H7 (cell line): ENCODE measurements around the gene DENND1A. TPM values are rescaled to one million over a fixed set of nuclear protein-coding genes. Genes with fewer than 3 reads are reported as not detected.

Source experiments
- DNase-seq: peaks from one replicate; pipeline ENCODE4 v3.0.0; 2012
- H3K27me3 ChIP-seq: 2 replicates; pipeline ENCODE4 v1.6.0; 2011; ENCODE audit warnings: mild to moderate bottlenecking, low read length; ENCODE audit not compliant: control insufficient read depth, insufficient read depth
- H3K36me3 ChIP-seq: replicated peaks from 2 replicates; pipeline ENCODE4 v1.5.1; 2011; ENCODE audit warnings: low read length; ENCODE audit not compliant: control insufficient read depth, insufficient read depth
- H3K4me3 ChIP-seq: 2 replicates; pipeline ENCODE4 v1.5.1; 2011; ENCODE audit warnings: low read depth, mild to moderate bottlenecking, control low read depth, low read length, moderate library complexity; ENCODE audit not compliant: insufficient read depth
- total RNA-seq: library from RNA; depleted of rRNA; stranded (reverse); fragments of >200 nt; shearing (Covaris generic); gene quantifications from 2 replicates; pipeline ENCODE4 v1.2.3, GENCODE V29; 2014

The DENND1A gene
- total RNA-seq, 1 experiment from 2014 or later = 10.9 TPM

- Histone ChIP-seq H3K4me3 (no peak overlapping the region), H3K36me3 (no peaks in the 10 kb centered on the region; the same call in 1 of the 2 replicates), H3K27me3 (no peaks in the 10 kb centered on the region)
- DNase-seq = no peak
Observed at GRCh38 chr9:123423311-123423640, 506.6 kb downstream of the DENND1A start.

DNA sequence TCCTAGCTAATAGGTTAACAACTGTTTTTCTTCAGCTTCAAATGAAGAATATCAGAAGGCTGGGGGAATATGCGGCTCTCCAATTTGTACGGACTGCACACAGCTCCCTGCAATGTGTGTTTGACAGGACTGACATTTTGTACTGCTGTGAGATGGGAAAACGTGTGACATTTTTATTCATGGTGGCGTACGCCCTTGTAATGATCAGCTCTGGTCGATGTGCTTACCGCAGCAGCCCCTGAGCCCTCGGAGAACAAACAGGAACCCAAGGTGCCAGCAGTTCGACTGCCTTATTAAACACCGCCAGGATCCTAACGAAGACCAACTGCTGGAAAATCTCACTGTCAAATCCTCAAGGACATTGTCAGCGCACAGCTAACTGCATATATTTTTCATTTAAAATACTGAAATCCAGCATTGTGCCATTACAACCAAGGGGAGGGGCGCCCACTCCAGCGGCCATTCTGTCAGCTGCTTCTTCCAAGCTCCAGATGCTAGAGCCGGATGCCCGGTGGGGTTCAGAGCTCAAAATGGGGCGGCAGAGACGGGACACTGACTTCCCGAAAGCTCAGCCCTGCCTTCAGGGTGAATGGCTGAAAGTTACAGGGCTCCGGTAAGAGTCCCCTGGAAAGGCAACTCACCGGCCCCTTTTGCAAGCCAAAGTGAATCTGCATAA lies 507.2 kb downstream of the DENND1A start:
- H3K4me3 ChIP-seq = no peak overlapping the region
- no peak for DNase-seq
- H3K36me3 ChIP-seq = no peaks in the 10 kb centered on the region; the same call in 1 of the 2 replicates
- no peaks in the 10 kb centered on the region for H3K27me3 ChIP-seq

GRCh38 chr9:123421801-123422455 lies 508.0 kb downstream of the DENND1A start:
- H3K4me3 ChIP-seq = no peak overlapping the region
- no peak for DNase-seq
- H3K27me3 ChIP-seq = no peaks in the 10 kb centered on the region
- no peaks in the 10 kb centered on the region; the same call in 1 of the 2 replicates for H3K36me3 ChIP-seq

GRCh38 chr9:123421186-123421585 lies 508.7 kb downstream of the DENND1A start:
- H3K27me3 ChIP-seq = no peaks in the 10 kb centered on the region
- H3K4me3 ChIP-seq = no peak overlapping the region
- DNase-seq = no peak
- no peaks in the 10 kb centered on the region; the same call in 1 of the 2 replicates for H3K36me3 ChIP-seq

DNA sequence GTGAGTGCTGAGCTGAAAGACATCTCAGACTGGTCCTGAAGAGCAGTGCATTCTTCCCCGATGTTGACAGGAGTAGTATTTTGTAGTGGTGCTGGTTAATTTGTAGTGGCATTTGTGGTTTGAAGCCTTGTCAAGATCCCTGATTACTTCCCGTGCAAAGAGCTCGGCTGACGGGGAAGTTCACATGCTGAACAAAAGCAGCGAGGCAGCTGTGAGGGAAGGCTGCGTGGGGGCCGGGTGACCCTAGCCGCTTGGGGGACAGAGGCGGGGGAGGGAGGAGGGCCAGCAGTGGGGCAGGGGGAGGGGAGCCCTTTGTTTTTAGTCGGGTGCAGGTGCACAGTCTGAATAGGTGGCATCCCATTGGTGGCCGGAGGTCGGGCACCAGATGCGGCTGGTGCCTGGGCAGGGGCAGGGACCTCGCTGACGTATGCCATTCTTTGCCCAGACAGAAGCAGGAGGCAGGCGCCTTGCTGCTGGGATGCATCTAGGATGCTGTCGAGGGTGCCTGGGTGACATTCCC lies 509.3 kb downstream of the DENND1A start:
- DNase-seq = no peak
- no peaks in the 10 kb centered on the region for H3K27me3 ChIP-seq
- no peak overlapping the region for H3K4me3 ChIP-seq
- no peaks in the 10 kb centered on the region; the same call in 1 of the 2 replicates for H3K36me3 ChIP-seq

GRCh38 chr9:123419721-123420591 lies 510.0 kb downstream of the DENND1A start:
- no peaks in the 10 kb centered on the region; the same call in 1 of the 2 replicates for H3K36me3 ChIP-seq
- H3K27me3 ChIP-seq = no peaks in the 10 kb centered on the region
- DNase-seq = no peak
- H3K4me3 ChIP-seq = no peak overlapping the region

GRCh38 chr9:123419091-123419490 lies 510.8 kb downstream of the DENND1A start:
- H3K4me3 ChIP-seq = no peak overlapping the region
- H3K36me3 ChIP-seq = no peaks in the 10 kb centered on the region; the same call in 1 of the 2 replicates
- H3K27me3 ChIP-seq = no peaks in the 10 kb centered on the region
- DNase-seq = no peak

- Histone ChIP-seq H3K36me3 (no peaks in the 10 kb centered on the region; the same call in 1 of the 2 replicates), H3K27me3 (no peaks in the 10 kb centered on the region), H3K4me3 (no peak overlapping the region)
- no peak for DNase-seq
Observed at GRCh38 chr9:123418506-123418905, 511.4 kb downstream of the DENND1A start.

DNA sequence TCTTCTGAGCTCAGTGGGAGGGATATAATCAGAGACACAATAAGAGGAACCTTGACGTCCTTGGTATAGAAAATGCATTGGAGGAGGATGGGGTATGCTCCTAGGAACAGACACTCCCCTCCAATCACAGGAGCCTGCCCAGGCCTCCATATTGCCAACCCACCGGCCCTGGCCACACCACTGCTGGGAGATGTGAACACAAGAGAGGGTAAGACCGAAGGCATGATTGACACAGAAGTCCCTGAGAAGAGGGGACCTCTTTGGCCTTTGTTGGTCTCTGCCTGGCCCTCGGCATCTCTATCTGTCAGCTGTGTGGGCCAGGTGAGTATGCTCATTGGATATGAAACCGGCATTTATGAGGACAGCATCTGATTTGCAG lies 511.9 kb downstream of the DENND1A start:
- Histone ChIP-seq H3K4me3 (no peak overlapping the region), H3K36me3 (no peaks in the 10 kb centered on the region; the same call in 1 of the 2 replicates), H3K27me3 (no peaks in the 10 kb centered on the region)
- no peak for DNase-seq

- Histone ChIP-seq H3K4me3 (no peak overlapping the region), H3K36me3 (no peaks in the 10 kb centered on the region; the same call in 1 of the 2 replicates), H3K27me3 (no peaks in the 10 kb centered on the region)
- DNase-seq = no peak
Observed at GRCh38 chr9:123417289-123418051, 512.5 kb downstream of the DENND1A start.

- H3K27me3 ChIP-seq = no peaks in the 10 kb centered on the region
- no peak for DNase-seq
- H3K4me3 ChIP-seq = no peak overlapping the region
- no peaks in the 10 kb centered on the region; the same call in 1 of the 2 replicates for H3K36me3 ChIP-seq
Observed at GRCh38 chr9:123416176-123416575, 513.8 kb downstream of the DENND1A start.

GRCh38 chr9:123414936-123415930 lies 514.7 kb downstream of the DENND1A start:
- Histone ChIP-seq H3K27me3 (no peaks in the 10 kb centered on the region), H3K36me3 (no peaks in the 10 kb centered on the region; the same call in 1 of the 2 replicates), H3K4me3 (no peak overlapping the region)
- no peak for DNase-seq

GRCh38 chr9:123414204-123414603 lies 515.7 kb downstream of the DENND1A start:
- no peak for DNase-seq
- Histone ChIP-seq H3K36me3 (no peaks in the 10 kb centered on the region; the same call in 1 of the 2 replicates), H3K4me3 (no peak overlapping the region), H3K27me3 (no peaks in the 10 kb centered on the region)
